NCI-H2196 treated with DMSO at 0.1 percent for 48 hours (cell line): ENCODE measurements around the gene TMEM170B.
A peak's percentile ranks its signal among the peaks of the same experiment; 100 is the strongest.

Experiments used
- DNase-seq: peaks from one replicate; lab custom pipeline; 2025; ENCODE audit not compliant: unreplicated experiment; lab: John Stamatoyannopoulos, UW

TMEM170B gene

DNA sequence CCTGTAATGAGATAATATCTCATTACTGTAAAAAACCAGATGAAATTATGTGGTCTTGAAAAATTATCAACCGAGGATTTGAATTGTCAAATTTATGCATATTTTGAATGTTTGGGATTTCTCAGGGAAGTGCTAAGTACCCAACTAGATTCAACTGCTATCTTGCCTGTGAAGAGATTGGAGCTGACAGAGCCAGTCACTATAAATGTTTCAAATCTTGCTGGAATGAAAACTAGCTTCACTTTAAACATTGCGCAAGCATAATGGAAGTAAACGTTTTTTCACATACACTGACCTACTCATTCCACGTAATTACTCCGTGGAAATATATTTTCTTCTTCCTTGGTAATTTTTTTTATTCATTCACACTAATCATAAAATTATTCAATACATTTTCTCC, 46.7 kb downstream of the TMEM170B start:
- DNase-seq = no peak

DNA sequence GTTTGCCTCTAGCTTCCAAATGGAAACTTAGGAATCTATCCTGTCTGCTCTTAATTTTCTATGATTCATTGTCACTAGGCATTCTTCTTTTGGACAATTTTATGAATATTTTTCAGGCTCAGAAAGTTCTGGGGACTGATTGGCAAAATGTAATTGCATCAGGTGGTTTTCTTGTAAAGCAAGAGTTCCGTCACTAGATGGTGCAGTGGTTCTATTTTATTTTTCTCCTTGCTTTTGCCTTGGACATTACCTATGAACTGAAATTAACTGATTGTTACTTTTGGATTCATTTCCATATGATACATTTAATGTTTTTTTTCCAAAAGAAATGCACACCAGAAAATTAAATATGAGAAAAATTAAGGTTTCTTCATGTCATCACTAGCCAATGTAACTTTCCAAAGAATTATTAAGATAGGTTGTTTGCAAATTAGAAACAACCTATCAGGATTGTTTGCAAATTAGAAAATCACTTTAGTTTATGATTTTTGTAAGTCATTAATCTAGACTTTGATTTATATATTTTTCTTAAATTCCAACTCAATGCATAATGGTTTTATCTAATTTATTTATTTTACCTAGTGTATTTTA, 48.0 kb downstream of the TMEM170B start:
- peak; percentile 2 for DNase-seq

DNA sequence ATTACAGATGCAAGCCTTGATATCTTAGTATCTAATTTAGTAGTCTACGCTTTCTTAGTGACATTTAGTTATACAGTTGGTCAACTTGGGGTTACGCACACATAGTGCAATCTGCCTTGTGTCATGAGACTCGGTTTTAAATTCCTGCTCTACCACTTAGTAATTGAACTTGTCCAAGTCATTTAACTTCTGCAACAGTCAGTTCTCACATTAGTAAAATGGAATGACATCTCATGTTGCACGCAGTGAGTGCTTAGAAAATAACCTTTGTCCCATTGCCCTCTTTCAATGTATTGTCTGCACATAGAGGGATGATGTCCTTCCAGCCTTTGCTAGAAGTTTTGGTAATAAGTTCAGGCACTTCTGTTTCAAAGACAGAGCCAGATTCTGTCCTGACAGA, 48.6 kb downstream of the TMEM170B start:
- no peak for DNase-seq

DNA sequence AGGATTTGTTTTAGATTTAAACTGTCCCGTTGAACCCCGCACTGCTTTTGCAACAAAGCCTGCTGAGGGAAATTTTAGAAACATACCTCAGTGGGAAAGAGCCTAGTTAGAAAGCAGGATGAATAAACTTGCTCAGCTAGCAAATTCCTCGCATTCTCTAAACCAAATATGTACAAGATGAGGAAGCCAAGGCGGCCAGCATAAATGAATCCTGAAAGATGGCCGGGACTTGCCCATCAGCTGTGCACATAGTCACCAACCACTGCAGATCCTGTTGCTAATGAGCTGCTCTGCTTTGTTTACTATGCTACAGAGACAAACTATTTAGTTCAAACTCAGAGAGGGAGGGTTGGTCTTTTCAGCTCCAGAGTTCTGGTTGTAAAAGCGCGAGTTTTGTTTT, 49.0 kb downstream of the TMEM170B start:
- no peak for DNase-seq

DNA sequence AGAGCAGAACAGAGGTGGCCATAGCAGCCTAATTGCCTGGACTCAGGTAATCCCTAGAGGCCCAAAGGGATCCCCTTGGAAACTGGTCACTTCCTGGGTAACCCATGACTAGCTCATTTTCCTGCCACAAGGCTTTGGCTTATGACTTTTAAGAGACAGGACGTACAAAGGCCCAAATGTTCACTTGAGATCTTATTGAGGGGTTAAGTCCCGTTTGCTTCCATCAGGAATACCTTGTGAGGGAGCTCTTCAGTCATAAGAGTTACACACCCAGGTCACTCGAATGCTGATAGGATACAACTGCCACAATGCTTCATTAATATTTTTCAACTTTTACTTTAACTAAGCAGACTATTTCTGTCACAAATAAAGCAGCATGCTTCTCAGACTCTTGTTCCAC, 51.7 kb downstream of the TMEM170B start:
- no peak for DNase-seq

DNA sequence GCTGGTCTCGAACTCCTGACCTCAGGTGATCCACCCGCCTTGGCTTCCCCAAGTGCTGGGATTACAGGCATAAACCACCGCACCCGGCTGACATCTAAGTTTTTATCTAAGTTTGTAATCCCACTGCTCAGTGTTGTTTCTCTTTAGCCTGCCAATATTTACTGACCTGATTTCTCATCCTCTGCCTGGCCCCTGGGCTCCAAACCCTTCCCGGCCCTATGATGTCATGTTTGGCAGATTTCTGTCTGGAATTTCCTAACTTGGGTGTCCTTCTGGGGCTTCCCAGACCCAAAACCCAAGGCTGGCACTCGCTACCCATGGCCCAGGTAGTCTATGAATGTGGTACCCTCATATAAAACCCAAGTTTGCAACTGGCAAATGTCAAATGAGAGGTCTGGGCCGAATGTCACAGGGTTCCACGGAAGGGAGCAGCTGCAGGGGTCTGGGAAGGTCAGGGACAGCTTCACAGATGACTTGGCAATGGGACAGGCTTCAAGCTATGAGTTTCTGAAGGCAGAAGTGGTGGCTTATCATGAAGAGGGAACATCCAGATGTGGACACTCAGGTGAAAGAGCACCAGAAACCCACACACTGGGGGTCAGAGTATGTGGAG, 54.9 kb downstream of the TMEM170B start:
- no peak for DNase-seq

DNA sequence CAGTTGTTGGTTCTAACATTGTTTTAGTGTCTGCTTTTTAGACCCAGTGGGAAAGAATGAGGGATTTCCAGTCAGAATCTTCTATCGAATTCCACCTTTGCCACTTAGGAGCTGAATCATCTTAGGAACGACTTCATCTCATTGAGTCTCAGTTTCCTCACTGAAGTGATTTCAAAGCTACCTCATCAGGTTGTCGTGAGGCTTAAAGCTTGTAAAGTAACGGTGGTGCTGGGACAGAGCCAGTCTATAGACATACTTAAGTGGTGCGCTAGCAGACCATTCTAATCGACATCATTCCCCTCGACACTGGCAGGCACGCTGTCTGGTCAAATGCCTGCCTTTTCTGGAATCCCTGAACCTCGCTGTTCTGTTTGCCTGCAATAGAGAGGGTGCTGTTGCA, 55.5 kb downstream of the TMEM170B start:
- no peak for DNase-seq

DNA sequence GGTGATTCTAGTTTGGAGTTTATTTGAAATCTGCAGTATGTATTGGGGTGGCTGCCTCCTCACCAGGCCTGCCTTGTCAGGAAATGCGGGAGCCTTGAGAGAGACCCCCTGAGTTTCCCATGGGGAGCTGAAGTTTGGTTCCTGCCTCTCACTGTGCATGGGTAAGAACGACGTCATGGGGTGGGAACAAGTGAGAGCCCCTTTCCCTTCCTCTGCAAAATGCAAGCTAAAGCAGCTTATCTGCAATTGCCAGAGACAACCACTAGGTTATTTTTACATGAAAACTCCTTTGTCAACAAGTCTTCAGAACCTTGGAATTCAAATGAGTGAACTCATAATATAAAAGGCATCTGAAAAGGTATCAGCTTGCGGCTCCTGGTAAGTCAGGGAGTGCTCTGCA, 58.4 kb downstream of the TMEM170B start:
- DNase-seq = no peak

DNA sequence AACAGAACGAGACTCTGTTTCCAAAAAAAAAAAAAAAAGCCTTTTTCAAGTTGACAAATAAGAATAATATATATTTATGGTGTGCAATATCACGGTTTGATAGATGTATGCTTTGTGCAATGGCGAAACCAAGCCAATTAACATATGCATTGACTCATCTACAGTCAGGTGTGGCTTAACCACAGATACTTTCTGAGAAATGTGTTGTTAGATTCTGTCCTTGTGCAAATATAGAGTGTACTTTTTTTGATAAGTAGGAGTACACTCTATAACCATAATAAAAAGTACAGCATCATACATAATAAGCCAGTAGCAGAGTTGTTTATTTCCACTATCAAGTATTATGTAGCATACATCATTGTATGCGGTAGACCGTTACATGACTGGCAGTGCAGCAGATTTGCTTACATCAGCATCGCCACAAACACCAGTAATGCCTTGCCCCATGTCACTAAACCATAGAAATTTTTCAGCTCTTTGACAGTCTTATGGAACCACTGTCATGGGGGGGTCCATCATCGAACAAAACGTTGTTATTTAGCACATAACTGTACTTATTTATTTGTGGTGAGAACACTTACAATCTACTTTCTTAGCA, 59.2 kb downstream of the TMEM170B start:
- DNase-seq = no peak

DNA sequence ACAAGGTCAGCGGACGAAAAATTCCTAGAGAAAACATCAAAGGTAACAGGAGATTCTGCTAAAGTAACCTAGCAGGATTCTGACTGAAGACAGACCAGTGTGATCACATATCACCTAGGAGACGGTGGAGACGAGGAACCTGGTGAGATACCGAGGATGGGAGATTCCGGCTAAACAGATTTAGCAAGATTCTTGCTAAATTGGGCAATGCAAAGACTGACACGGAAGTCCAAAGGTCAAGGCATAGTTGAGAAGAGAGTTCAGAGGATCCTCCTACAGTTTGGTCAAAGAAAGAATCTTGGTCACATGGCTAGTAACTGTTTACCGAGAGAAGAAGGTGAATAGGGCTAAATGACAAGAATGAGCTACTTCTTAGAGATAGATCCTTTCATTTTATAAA, 61.1 kb downstream of the TMEM170B start:
- no peak for DNase-seq

DNA sequence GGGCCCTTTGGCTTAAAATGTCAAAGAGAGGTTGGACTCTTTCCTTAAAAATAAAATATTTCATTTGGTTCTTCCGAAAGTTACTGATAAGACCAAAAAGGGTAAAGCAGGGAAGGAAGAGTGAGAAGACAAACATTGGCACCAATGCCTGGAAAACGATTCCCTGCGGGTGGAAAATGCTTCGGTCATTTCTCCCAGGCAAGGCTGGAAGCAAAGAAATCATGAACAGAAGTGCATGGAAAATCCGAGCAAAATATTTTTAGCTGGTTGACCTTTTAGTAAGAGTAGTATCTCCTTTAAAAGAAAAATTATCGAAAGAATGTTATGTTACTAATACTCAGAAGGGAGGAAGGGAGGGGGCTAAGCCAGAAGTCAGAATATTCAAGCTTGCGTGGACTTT, 62.7 kb downstream of the TMEM170B start:
- no peak for DNase-seq

DNA sequence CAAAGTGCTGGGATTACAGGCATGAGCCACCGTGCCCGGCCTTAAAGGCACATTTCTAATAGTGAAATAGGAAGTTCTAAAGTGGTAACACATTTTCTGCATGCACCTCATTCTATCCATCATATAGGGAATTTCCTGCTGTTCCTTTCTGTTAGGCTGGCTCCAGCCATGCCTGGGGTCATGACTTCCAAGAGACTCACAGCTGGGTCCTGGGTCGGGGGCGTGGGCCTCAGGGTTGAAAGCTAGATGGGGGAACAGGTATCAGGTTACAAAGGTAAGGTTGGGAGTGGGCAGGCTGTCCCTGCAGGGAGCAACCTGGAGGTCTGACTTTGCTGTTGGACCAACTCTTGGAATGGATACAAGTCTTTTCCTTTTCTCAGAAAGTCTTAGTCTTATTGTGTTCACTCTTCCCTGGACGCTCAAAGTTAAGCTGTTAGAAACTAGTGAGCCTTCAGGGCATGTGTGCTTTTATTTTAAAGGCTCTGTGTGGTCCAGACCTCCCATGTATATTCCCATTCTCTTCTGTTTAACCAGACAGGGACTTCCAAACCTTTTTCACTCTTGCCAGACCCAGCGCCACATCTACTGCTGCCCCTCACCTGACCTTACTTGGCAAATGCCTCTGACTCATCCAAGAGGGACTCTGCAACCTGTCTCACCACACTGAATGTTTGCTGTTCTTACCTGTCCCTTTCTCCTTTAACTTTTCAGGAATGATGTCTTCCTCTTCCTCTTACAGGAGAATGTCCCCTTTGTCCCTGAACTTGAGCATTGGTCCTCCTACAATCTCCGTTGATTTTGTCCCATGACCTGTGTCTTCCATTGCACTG, 64.4 kb downstream of the TMEM170B start:
- DNase-seq = no peak

DNA sequence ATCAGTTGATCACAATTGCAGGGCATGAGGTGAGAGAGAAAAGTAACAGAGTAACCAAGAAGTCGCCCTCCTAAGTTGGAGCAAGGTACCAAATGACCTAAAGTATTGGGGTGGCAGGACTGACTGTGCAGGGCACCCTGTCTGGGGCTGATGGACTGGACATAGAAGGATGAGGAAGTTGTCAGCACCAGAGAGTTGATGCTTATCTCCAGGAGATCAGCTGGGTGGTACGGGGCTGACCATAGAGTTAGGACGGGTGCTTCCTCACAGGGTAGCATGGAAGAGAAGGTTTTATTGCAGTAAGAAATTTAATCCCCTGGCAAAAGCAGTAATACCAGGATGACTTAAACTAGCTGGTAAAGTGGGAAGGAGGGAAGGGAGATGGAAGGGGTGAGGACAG, 66.7 kb downstream of the TMEM170B start:
- no peak for DNase-seq

DNA sequence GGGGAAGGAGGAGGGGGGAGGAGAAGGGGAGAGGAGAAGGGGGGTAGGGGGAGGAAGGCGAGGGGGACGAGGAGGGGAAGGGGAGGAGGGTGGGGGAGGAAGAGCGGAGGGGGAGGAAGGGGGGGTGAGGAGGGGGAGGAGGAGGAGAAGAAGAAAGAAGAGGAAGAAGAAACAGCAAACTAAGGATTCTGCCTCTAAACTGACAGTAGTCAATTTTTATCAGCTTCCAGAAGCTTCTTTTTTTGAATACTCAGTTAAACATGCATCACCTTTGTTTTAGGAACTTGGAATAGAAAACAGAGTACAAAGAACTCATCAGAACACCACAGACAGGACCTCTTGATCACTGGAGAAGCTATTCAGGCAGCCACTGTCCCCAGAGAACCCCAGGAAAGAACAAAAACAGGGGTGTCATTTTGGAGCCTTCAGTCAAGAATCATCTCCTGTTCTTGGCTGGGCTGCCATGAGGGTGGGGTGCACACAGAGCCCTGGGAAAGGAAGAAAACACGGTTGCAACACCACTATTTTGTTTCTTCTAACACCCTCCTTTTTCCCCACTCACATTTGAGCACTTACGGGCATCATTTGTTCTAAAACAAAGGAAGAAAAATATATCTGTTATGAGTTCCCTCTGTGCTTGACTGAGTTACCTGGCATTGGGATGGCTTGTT, 67.4 kb downstream of the TMEM170B start:
- no peak for DNase-seq

DNA sequence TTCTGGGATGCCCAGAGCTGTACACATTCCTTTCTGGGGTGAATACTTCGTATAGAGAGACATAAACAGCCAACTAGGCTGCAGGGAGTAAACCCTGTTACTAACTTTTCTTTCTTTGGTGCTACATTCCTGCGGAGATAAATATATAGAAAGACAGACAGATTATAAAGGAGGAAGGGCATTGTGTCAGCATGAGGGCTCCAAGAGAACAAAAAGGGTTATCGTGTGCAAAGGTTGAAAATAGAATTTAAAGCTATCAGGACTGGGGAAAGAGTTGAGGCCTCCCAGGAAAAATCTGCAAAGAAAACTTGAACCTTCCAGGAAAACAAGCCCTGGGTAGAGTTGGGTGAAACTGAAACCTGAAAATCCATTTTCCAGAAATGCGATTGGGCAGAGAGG, 68.0 kb downstream of the TMEM170B start:
- no peak for DNase-seq

DNA sequence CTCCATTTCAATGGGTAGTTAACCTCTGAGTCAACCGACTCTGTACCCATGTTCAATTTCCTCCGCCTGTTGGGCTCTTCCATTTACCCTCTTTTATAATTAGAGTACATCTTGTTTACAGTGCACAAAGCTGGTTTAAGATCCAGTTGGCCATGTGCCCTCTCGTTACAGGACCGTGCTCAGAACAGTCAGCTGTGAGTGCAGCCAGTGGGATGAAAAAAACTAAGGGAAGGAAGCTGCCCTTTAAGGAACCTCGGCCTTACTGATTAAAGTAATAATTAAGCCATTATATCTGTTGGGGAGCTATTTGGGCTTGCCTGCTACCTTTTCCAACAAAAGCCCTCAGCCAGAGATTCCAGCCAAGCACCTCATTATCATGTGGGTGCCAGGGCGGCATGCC, 68.8 kb downstream of the TMEM170B start:
- DNase-seq = no peak

DNA sequence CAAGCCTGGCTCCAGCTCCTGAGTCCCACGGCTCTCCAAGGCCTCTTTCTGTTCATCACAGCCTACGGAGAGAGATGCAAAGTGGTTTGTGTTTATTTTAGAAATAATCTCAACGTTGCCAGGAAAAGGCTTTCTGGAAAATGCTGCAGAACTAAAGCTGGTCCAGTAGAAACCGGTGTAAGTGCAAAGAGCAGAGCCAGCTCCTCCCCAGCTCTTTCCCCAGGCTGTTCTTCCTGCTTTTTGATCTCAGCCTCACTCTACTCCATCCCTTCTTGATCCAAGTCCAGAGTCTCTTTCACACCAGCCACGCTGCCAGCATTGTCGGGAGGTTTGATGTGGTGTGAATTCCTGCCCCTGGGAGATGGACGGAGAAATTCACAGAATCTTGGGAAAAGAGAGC, 69.8 kb downstream of the TMEM170B start:
- no peak for DNase-seq

DNA sequence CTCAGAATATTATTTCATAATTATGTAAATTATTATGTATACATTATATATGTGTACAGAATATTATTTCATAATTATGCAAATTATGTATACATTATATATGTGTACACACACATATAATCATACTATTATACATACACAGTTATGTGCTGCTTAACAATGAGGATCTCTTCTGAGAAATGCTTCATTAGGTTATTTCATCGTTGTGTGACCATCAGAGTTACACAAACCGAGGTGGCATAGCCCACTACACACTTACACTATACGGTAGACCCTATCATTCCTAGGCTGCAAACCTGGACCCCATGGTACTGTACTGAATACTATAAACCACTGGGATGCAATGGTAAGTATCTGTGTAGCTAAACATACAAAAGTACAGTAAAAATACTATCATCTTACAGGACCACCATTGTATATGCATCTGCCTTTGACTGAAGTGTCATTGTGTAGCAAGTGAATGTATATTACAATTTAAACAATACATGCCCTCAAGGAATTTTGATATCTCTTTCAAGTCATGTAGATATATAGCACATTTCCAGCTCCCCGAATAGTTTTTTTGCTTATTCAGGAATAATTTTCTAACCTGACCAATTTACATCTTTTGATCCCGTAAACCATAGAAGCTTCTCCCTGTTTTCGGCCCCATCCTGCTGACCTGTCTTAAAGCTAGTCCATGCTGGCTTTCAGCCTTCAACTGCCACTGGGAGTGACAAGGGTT, 71.2 kb downstream of the TMEM170B start:
- no peak for DNase-seq

DNA sequence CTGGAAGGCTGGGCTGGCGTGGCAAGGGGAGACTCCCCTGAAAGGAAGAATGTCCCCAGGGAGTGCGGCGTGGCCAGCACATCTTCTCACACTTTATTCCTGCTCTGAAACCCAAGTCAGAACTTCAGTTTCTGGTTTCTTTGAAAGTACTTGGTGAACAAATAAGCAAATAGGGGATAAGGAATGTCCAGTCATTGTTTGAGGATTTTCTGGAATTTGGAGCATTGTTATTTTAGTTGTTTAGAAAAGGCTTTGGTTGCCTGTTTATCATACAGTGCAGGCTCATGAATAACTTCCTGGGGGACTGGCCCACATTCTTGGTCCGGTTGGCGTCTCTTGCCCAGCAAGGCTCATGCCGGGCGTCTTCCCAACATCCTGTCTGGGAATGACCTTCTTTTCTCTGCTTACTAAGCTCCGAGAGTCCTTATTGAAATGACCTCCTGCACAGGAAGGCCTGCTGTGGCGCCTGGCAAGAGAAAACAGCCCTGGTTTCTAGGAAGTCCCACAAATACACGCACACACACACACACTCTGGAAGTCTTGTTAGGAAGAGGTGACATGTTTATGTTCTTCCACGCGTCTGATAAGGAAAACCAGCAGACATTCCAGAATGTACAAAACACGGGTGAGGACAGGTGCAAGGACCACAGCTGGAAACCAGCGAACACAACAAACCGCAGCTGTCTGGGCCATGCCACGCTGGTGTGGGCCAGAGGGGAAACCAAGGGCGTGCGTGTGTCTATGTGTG, 71.9 kb downstream of the TMEM170B start:
- no peak for DNase-seq

DNA sequence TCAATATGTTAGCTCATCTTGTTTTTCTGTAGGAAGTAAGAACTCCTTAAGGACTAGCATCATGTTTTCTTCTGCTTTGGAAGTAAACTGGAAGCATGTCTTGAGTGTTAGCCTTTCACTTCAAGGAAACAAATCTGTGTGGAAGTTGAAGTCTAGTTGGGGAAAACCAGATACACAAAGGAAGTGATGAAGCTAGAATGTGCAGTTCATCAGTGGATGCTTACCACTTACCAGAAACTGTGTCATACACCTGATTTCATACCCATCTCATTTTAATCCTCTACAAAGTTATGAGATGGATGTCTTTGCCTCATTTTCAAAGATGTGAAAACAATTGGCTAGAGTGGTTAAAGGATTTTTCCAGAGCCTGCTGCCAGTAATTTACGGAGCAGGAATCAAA, 75.8 kb downstream of the TMEM170B start:
- no peak for DNase-seq
